T follicular helper cell (primary cell): ENCODE measurements around the gene IL17F.
"Not testable (repeated sequence)": the region's sequence is repeated elsewhere in the genome, so short reads cannot be mapped to it uniquely, and the experiment has no call there.

ENCODE experiments used
- DNase-seq: peaks from one replicate; pipeline ENCODE4 v3.0.0-alpha.2; 2020; ENCODE audit warnings: low read depth

The IL17F gene

DNA sequence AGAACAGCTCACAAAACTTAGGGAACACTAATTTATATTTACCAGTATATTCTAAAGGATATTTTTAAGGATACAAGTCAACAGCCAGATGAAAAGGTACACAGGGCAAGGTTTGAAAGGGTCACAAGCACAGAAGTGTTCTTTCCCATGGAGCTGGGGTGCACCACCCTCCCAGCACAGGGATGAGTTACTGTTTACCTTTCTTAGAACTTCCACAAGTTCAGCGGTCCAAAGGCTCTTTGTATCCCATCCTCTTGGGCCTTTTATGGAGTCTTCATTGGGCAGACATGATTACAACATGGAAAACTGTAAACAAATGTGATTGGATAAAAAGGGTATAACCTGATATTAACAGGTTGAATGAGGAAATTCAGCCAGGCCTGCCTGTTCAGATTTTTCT, 1.1 kb upstream of the IL17F start:
- DNase-seq: no peak

DNA sequence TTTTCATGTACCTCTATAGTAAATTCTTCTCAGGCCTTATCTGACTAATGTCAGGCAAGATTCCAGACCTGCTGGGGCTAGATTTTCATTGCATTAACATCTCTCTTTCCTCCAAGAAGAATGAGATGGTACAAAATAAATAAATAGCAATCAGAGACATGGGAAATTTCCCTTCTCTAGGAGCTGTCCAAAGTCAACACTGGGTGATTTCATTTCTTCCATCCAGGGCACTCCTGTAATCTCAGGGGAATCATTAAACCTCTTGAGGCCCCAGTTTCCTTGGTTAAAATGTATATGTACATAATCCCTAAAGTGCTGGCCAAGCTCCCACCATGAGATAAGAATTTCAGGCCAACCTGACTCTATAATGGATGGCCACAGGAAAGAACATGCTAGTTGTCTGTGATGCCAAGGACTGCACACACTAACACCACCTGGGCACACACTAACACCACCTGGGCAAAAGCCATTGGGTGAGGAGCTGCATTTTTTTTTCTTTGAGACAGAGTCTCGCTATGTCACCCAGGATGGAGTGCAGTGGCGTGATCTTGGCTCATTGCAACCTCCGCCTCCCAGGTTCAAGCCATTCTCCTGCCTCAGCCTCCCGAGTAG, 912 bp downstream of the IL17F start:
- DNase-seq: no peak

DNA sequence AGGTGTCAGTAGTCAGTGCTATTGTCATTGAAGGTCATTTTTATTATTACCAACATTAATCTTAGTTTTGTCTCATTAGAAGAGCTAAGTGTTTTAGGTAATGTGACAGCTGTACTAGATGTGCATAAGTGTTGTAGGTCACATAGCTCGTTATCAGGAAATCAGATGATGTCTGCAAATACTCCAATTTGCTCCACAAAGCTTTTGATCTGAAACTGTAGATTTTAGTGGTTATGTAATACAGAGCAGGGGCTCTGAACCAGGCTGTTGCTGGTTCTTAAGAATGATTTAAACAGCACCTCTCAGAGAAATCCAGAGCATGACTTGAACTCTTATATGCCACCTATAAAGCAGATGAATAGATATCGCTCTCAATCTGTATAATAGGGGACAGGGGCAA, 2.5 kb downstream of the IL17F start:
- no peak for DNase-seq

DNA sequence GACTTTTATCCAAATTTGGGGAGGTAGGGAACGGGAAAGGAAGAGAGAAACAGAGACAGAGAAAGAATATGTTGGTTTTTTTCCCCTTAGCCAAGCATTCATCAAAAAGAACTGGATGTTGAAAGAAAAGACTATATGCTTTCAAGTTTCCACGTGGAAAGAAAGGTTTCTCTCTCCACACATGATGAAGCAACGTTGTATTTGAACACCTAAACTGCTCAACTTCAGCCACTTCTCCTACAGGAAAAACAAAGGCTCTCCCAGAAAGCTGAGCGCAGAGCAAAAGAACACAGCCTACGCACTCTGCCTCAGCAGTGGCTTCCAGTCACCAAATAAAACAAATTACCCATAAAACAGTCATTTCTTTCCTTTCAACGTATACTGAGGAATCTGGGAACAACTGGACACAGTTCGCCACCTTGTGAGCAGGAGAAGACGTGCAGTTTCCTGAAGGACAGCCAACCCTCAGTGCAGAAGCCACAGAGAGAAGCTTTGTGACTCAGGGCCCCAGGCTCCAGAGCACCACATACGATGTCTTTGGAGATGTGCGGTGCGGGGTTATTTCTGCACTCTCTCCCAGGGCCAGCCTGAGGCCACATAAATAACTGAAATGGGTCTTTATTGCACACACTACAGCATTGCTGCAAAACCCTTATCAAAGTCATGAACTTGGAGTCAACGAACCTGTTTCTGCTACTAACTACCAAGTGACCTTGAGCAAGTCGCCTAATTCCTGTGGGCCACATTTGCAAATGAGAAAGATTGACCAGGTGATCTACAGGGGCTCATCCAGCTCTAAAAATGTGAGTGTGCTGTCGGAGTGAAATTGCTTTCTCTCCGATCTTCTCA, 10.1 kb downstream of the IL17F start:
- DNase-seq: no peak

DNA sequence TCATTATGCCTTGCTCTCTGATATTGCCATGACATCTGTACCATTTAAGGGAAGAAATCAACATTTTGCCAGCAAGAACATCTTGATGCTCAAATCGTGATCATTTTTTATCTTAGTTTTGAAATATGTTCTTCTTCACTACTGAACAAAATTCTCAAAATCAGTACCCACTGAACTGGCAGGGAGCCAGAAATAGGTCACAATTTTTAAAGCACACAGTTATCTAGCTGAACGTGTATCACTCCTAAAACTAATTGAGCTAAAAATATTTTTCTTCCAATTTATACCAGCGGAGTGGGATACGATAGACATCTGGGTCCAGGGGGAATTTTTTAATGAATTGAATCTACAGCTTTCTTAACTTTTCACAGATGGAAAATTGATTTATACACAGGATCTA, 11.3 kb downstream of the IL17F start:
- no peak for DNase-seq

DNA sequence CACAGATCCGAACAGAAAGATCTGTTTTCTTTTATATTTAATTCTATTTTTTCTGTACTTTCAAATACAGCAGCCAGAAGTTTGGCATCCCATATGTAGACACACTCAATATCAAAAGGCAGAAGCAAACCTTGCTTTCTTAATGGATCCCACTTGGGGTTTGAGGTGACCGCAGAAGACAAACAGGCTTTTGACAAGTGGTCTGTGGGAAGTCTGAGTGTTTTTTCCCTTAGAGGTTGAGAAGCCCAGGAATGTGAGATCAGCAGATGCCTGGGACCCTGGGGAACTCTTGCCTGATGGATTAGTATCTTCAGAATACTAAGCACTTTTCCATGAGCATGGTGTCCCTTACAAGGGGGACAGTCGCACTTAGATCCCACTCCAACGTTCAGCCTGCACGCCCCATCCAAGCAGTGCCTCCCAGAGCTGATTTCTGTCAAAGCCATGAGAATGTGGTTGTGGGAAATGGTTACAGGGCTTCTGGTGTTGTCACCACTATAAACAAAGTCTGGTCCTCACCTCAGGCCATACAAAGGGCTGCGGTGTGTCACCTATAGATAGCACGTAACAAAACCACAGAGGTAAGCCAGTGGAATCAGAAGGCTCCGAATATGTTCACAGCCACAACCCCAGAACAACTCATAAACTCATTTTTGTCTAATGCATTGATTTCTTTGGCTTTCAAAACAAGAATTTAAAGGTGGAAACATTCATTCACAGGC, 12.7 kb downstream of the IL17F start:
- DNase-seq: no peak

DNA sequence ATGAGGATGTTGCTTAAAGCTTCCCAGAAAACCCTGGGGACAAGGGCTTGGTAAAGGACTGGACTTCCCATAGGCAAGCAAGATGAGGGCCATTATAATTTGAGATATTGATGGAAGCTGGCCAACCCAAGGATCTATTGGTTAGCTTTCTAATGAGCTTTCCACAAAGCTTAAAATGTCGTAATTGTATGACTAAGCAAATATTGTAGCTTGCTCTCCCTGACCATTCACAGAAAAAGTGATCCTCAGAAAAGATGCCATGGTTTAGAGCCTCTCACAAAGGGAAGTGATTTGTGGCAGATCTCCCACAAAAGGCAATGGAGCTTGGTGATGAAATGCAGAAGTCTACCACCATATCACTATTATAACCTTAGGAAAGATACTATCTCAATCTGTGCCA, 13.6 kb downstream of the IL17F start:
- DNase-seq: no peak

DNA sequence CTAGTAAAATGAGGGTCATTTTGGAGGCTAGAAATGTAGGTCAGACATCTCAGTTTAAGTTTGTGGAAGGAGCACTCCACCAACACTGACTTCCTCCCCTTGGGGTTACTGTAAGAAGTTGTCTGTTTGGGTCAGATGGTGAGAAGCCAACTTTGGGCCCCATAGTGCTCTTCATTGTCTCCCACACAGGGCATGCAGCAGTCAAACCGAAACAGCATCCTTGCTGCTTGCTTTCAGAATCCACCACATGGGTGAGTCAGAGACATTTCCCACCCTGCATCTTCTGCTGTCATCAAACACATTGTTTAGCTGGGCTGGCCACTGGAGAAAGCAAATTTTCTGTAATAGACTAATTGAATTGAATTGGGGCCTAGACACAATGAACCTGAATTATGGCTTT, 16.8 kb downstream of the IL17F start:
- no peak for DNase-seq

DNA sequence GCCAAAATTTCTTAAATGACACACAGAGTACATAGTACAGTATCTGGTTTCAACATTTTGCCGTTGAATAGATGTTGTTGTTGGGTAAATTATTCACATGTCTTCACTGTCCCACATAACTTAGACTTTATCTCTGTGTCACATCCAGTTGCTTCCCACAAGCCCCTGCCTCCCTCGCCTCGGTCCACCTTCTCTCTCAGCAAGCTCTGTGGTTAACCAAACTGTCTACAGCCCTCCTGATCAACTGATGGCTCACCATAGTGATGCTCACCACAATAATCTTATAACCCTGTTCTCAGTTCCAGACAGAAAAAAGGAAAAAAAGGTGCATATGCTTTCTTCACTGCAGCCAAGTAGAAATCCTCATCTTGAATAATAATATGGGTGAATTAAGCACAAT, 23.0 kb downstream of the IL17F start:
- no peak for DNase-seq

DNA sequence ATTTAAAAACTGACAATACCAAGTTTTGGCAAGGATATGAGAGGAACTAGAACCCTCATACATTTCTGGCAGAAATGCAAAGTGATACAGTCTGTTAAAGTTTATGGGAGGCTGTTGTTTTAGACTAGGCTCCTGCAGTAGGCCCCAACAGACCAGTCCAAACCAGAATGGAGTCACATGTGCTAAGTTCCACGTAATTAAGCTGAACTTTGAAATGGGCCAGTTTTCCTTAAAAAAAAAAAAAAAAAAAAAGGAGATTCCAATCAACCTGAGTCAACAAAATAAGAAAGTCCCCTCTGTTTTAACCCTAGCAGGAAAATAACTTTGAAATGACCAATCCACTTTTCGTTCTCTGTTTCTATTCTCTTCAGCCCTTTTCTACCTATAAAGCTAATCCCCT, 26.5 kb downstream of the IL17F start:
- DNase-seq: no peak

DNA sequence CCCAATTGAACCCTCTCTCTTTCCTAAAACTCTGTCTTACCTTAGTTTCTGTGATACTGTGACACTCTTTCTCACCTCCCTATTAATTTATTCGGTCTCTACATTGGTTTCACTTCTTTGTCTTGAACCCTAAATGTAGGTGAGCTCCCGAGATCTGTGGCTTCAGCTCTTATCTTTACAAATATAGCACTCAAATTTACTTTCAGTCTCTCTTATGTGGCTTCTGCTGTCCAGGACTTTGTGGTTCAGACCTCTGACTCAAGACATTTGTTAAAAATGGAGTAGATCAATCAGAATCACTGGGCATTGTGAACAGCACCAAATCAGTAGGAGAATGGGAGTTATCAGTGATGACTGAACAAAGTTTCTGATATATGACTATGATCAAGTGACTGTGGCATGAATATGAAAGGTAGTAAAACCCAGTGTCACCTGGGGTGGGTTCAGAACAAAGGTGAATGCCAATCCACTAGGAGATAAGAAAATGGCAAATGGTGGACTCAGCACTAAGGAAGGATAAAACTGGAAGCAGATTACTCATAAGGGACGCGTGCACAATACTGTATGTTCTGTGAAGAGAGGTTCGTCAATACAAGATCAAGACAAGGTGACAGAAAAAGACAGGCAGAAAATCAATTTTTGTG, 27.2 kb downstream of the IL17F start:
- no peak for DNase-seq

DNA sequence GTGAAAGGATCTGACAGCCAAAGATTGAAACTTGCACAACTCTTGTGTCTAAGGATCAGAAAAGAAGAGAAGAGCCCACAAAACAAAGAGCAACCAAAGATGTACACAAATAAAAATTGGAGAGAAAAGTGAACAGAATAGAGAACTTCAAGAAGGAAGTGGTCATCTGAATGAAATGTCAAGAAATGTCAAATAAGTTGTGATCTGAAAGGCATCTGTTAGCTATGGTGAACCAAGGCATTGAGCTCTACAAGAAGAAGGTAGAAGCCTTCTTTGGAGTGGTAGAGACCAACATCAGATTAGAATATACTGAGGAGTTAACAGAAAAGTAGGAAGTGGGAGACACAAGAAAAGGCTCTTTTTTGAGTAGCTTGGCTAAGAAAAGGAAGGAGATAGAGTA, 28.5 kb downstream of the IL17F start:
- DNase-seq: no peak

DNA sequence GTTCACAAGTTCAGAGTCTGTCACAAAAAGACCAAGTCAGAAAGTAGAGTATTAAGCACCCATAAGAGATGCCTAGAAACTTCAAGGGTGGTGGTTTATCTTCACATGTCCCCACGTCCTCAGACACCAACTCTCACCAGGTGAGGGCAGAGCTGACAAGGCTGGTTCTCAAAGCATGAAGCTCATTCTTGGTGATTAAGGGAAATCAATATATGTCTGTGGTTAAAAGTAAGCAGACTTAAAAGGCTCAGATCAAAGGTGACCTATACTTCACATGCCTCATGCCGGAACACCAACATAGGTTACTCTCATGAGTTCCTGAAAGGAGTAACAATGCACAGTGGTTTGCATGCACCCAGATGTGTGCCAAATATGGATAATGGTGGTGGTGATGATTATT, 31.2 kb downstream of the IL17F start:
- no peak for DNase-seq

DNA sequence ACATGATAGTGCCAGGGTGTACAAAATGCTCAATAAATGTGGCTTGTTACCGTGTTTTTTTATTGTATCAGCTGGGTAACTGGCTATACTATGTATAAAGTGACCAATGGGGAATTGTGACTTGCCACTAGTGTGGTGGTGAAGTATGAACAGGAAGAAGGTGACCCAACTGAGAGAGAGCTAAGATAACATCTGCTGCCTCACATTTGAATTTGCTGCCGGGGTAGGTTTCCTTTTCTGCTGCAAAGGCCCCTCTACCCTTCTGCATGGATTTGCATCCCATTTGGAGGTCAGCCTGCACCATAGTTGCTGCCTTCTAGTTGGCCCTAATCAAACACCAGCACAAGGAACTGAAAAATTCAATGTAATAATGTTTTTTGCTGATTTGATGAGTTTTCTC, 34.1 kb downstream of the IL17F start:
- no peak for DNase-seq

DNA sequence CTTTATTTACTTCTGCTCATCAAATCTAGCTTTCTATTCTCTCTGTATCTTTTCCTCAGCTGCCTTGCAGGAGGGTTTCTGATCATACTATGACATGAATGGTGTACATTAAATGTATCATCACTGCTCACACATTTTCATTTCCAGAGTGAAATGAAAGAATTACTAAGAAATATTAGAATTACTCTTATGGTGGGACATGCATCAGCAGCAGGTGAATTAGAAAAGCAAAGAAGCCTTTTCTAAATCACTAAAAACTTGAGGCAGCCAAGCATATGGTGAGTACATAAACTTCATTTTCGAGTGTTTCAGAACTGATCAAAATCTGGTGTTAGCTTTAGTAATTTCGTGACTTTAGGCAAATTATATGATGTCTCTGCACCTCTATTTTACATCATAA, 34.5 kb downstream of the IL17F start:
- no peak for DNase-seq

DNA sequence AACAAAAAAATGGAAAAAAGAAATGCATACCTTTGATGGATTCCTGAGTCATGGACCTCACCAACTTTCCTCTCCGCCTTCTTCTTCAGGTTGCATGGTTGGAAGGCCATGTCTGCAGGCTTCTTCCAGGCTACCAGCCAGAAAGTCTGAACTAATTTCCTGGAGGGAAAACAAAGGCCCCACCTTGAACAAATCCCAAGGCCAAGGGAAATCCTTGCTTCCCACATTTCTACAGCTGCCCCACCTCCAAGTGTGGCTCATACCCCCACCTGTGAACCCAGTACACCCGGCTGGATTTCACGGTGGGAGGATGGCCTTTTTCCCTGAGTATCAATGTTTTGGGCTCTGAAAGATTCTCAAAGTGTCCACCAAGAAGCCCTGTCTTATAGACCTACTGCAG, 35.7 kb downstream of the IL17F start:
- DNase-seq: no peak

DNA sequence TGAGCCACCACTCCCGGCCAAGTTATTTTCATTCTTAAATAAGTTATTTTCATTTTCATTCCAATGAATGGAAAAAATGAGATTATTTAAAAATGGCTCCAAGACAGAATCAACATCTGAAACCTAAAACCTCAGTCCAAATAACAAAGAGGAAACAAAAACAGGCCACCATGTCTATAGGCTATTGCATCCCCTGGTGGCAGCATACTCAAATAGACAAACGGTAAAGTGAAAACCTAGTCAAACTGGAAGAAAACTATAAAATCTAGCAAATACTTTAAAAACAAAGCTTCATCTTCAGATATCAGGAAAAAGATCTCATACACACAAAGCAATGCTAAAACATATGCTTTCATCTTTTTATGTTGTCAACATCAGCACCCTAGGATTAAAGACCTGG, 37.2 kb downstream of the IL17F start:
- DNase-seq: no peak

DNA sequence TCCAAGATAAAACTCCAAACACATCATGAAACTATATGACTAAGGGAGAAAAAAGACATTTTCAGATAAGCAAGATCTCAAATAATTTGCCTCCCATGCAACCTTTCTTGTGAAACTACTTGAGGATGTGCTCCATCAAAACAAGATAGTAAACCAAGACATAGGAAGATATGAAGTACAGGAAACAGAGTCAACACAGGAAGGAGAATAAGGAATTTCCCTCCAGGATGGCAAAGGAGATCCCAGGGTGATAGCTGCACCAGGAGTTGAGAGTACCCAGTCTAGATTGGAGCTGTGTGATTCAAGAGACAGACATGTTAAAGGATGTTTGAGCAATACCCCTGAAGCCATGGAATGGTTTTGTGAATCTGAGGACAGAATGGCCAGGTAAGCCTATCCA, 42.8 kb downstream of the IL17F start:
- DNase-seq: no peak

DNA sequence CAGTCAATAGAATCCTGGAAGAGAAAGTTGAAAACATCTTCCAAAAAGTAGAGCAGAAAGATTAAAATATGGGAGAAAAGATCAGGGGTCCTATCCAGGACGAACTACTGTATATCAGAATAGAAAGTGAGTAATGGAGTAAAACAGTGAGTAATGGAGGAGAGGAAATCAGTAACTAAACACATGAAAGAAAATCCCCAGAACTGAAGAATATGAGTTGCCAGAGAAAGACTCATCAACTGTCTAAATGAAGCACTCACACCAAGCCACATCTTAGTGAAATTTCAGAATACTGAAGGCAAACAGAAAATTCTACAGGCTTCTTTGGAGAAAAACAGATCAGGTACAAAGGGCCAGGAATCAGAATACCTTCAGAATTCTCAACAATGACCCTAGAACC, 43.3 kb downstream of the IL17F start:
- DNase-seq: no peak

DNA sequence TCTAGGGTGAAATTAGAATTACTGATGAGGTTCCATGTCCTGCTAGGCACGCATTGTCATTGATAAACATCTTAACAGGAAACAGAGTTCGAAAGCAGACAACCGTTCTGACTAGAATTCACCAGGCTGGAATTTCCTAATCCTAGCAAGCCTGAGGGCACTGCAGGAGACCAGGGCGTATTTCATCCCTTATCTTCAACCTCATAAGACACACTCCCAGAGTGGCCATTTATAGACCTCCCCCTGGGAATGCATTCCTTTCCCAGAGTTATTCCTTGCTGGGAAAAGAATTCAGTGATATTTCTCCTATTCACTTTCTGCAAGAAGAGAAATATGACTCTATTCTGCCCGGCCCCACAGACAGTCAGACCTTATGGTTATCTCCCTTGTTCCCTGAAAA, 44.2 kb downstream of the IL17F start:
- not testable (repeated sequence) for DNase-seq

DNA sequence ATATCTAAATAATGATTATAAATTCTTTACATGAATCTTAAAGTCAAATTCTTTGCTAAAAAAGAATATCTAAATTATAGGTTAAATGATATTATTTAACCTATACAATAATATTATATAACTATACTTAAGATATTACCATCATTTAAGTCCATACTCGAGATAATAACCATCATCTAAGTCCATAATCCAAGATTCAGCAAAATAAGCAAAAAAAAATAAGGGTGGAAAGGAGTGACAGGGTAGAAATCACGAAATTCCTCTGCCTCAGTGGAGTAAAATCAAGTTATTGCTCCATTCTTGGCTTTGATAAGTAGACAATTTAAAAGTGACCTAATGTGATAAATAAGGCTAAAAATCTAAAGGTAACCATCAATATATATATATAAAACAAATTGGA, 48.4 kb downstream of the IL17F start:
- no peak for DNase-seq

DNA sequence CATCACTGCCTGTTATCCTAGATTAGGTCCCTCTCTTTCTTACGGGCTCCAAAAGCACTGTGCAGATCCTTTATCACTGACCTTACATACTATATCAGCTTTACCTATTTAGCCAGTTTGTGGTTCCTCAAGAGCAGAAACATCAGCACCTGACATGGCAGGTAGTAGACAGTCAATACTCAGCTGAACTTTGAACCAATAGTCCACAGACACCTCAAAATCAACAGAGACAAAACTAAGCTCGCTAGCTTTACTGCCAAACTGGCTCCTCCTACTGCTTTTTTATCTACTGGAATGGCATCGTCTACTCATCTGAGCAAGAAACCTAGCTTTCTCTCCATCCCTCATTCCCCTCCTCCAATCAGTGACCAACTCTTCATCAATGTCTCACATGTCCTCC, 52.5 kb downstream of the IL17F start:
- DNase-seq: no peak

DNA sequence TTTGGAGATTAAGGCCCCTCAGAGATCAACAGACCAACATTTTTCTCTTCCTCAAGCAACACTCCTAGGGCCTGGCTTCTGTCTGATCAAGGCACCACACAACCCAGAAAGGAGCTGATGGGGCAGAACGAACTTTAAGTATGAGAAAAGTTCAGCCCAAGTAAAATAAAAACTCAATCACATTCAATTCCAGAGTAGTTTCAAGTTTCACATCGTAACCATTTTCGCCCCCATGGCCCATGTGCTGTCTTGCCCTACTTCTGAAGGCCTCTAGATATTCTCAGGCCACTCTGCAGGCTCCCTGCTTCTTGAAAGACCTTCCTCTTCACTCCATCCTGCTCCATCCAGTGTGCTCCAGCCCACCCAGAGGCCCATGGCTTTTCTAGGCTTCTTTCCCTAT, 53.9 kb downstream of the IL17F start:
- DNase-seq: no peak
